Activated naive CD4-positive, alpha-beta T cell treated with Interleukin-2 at 50 U/mL for 16 hours (primary cell): ENCODE results near the gene KCNK3.

Experiments used
- DNase-seq: peaks from one replicate; pipeline ENCODE4 v3.0.0-alpha.2; 2020

Gene KCNK3

DNA sequence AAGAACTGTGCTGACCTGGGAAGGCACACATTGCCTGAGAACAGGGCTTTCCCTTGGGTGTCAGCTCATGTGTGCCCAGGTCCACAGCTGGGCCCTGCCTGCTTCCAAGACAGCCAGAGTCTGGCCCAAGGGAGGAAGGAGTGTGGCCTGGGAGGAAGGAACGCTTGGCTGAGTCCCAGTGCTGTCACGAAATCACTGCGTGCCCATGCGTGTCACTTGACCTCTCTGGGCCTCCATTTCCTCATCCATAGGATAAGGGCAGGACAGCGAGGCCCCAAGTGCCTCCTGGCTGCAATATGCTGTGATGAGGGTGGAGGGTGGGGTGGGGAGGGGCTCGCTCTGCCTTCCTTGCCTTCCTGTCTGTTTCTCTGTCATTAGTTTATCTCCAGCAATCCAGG, 642 bp upstream of the KCNK3 start:
- DNase-seq, result no peak

- DNase-seq, result no peak
These were observed 651 bp downstream of the KCNK3 start for GRCh38 chr2:26692897-26693849.

DNA sequence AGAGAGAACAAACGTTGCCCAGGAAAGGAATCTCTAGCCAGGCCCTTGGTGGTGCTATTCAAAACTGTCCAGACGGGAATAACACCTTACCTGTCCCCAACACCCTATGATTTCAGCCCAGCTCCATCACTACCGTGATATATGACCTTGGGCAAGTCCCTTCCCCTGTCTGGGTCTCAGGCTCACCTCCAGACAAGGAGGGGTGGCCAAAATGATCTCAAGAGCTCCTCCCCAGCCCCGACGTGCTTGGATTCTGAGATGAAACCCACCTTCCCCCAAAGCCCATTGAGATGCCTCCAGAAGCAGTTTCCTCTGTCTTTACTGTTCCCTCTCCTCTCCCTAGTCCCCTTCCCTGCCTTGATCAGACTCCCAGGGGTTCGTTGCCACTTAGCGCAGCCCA, 1.5 kb downstream of the KCNK3 start:
- DNase-seq, result no peak

GRCh38 chr2:26696351-26696816, 3.9 kb downstream of the KCNK3 start:
- no peak for DNase-seq

GRCh38 chr2:26697425-26697824, 4.9 kb downstream of the KCNK3 start:
- no peak for DNase-seq

- no peak for DNase-seq
These were observed 6.8 kb downstream of the KCNK3 start for GRCh38 chr2:26699295-26699694.

- no peak for DNase-seq
These were observed 7.6 kb downstream of the KCNK3 start for GRCh38 chr2:26700078-26700477.

GRCh38 chr2:26701596-26701995, 9.1 kb downstream of the KCNK3 start:
- no peak for DNase-seq

DNA sequence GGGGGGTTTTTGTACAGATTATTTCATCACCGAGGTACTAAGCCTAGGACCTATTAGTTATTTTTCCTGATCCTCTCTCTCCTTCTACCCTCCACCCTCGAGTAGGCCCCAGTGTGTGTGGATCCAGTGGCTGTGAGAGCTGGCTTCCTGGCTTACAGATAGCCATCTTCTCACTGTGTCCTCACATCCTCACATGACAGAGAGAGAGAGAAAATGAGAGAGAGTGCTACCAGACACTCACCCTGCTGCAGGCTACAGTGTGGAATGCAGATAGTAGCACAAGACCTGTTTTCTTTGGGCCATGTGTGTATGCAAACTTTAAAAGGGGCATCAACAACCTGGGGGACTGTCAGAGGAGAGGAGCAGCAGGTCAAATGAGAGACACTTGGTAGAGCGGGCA, 9.5 kb downstream of the KCNK3 start:
- no peak for DNase-seq

DNA sequence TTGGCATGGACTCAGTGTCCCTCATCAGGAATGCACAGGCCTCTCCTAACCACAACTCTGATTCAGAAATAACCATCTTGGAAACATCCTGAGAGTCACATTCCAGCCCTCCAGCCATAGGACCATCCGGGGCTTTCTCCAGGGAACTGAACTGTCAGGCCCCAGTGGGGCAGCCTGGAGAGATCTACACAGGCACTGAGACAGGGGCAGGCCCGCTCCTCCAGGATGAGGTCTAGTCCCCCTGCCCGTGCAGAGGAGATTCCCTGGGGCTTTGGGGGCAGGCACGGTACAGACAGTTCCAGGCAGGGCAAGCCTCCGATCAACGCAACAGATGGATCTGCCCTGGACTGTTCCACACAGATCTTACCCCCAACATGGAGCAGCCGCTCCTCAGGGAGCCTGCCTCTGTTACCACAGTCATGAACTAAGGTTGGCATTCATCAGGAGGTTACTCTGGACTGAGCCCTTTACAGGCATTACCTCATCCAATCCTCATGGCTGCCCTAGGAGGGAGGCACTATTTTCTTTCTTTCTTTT, 12.0 kb downstream of the KCNK3 start:
- DNase-seq, result no peak

DNA sequence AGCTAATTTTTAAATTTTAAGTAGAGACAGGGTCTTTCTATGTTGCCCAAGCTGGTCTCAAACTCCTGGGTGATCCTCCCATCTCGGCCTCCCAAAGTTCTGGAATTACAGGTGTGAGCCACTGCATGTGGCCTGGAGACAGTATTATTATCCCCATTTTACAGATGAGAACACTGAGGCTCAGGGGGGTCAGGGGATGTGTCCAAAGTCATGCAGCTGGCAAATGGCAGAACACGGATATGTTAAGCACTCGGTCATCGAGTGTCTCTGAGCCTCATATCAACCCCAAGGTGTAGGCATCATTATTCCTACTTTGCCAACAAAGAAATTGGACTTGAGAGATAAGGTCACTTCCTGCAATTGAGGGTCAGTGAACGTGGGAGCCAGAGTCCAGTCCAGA, 12.6 kb downstream of the KCNK3 start:
- DNase-seq, result no peak

DNA sequence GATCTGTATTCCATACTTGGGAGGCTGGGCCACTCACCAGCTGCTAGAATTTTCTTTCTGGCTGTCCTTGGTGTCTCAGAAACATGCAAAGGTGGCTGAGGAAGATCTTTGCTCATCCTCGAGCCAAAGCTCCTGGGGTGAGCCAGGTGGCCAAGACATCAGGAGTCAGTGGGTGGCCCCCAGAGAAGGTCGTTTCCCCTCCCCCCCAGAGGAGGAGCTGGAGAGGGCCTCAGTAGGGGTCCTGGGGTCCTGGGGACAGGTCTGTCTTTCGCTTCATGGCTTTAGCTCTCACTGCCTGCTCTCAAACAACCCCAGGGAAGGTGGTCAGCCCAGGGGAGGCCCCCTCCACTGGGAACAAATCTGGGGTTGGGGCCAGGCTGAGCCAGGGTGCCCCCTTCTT, 13.6 kb downstream of the KCNK3 start:
- no peak for DNase-seq

DNA sequence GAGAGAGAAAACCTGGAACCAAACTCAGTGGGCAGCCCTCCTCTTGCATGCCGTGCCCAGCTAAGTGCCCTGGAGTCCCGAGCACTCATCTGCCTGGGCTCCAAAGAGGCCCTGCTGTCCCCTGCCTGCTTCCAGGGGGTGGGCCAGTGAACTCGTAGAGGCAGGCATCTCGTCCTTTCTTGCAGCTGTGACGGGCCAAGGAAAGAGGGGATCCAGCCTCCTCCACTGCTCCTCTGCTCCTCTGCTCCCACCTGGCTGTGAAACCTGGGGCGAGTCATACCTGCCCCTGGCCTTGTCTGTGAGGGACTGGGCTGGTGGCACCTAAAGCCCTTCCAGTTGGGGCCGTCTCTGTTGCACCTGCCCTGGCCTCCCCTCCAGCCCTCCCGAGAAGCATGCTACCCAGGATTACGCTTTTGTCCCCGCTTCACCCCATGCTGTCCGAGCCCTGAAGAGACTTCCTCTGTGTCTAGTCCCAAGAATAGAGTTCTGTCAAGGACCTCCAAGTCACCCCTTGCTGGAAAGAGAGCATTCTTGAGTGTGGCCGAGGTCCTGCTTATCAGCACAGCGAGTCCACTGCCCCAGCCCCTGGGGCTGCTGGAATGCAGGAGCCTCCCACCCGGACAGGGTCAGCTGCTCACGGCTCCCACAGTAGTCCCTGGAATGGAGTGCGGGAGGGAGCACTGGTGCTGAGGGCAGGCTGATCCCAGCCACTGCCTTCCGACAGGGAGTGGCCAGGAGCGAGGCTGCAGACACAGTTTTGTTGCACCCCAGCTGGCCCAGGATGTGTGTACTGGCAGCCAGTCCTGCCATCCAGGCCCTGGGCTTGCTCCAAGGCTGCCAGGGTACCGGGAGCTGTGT, 14.3 kb downstream of the KCNK3 start:
- no peak for DNase-seq

- no peak for DNase-seq
These were observed 15.2 kb downstream of the KCNK3 start for GRCh38 chr2:26707747-26708146.

DNA sequence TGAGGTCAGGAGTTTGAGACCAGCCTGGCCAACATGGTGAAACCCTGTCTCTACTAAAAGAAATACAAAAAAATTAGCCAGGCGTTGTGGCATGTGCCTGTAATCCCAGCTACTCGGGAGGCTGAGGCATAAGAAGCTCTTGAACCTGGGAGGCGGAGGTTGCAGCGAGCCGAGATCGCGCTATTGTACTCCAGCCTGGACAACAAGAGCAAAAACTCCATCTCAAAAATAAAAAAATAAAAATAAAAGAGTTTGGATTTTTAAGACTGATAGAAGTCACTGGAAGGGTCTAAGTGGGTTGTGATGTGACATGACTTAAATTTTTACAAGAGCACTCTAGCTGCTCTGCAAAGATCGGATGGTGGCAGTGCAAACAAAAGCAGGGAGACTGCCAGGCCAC, 15.9 kb downstream of the KCNK3 start:
- DNase-seq, result no peak

DNA sequence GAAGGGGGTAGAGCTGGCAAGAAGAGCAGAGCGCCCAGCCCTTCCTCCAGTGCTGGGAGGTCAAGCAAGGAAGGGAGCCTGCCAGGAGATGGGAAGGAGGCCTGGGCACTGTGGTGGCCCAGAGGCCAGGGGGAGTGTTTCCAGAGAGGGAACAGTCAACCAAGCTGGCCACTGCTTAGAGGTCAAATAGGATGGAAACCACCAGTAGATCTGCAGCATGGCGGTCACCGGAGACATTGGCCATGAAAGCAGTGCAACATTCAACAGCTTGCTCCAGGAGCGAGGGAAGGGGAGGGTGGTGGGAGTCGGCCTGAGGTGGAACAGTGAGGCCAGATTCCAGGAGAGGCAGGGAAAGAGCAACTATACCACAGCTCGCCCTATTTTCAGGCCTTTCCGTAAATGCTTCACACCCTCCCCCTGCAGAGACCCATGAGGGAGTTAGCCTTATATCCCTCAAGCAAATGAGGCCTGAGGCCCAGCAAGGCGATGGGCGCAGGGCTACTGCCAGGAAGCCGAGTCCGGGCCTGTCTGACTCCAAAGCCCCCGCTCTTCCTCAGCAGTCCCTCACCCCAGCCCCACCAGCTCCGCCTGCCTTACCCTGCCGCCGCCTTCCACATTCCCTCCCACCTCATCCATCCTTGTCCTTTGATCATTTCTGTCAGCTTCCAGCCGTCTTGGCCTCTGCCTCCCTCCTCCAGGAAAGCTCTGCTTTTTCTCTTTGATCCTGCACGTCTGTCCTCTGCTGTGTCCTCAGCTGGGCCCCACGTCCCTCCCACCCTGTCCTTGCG, 17.0 kb downstream of the KCNK3 start:
- no peak for DNase-seq

GRCh38 chr2:26710145-26710544, 17.6 kb downstream of the KCNK3 start:
- DNase-seq, result no peak

- DNase-seq, result no peak
These were observed 18.4 kb downstream of the KCNK3 start for GRCh38 chr2:26710743-26711456.

DNA sequence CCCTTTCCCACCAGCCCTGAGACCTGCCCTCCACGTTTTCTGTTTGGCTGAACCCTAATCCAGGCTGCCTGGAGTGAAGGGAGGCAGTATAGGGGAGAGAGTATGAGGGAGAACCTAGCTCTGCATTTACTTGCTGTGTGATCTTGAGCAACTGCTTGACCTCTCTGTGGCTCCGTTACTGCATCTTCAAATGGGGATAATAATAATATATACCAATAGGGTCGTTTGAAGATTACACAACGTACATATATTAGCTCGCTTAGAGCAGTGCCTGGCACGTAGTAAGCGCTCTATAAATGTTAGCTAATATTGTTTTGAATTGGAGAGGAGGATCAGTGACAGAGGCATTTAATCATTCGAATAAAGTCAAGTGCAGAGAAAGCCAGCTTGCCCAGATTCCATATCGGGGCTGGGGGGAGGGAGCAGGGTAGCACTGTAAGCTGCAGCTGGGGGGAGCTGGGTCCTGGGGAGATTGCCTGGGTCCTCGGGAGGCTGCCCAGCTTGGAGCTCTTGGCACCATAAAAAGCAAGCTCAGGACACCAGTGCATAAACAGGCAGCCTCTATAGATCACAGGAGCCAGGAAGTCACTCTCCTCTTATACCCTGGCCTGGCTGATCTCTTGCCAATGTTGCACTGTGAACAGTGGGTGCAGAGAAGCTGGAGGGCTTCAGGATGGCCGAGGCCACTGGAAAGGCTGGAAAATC, 19.1 kb downstream of the KCNK3 start:
- no peak for DNase-seq

- no peak for DNase-seq
These were observed 20.3 kb downstream of the KCNK3 start for GRCh38 chr2:26712486-26713465.
